Subcutaneous adipose tissue (tissue), 4 donors: ENCODE data around the gene MUCL3. TPM values are rescaled to one million over a fixed set of nuclear protein-coding genes. Genes with fewer than 3 reads are reported as not detected.

Experiments used
- total RNA-seq, 4 donors: library from RNA; depleted of rRNA; stranded (reverse); fragments of >200 nt; gene quantifications; one replicate each; pipeline ENCODE4 v1.1.0, GENCODE V29; 2016
- TF ChIP-seq, protein P1 (sequence below): fragments of 450-650 bp; IDR thresholded peaks from one replicate; pipeline ENCODE4 v1.5.1; 2016; ENCODE audit warnings: low read depth, mild to moderate bottlenecking, control low read depth, antibody characterized with exemption, moderate library complexity

The MUCL3 gene
- total RNA-seq, 4 donors from 2014 or later: not detected

DNA sequence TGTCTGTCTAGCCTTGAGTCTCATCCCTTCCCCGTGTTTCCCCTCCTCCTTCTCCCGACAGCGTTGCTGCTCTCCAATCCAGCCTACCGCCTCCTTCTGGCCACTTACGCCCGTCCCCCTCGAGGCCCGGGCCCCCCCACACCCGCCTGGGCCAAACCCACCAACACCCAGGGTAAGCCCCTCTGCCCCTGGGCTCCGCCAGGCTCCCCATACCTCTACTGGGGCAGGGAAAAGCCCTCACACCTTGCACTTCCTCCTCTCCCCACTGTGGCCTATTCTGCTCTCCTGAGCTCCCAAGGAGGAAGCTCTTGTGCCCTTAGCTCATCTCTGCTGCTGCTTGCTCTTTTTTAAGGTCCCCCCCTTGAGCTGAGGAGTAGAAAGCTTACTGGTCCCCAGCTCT is 45.4 kb upstream of the MUCL3 start:
- TF ChIP-seq, protein P1, sequence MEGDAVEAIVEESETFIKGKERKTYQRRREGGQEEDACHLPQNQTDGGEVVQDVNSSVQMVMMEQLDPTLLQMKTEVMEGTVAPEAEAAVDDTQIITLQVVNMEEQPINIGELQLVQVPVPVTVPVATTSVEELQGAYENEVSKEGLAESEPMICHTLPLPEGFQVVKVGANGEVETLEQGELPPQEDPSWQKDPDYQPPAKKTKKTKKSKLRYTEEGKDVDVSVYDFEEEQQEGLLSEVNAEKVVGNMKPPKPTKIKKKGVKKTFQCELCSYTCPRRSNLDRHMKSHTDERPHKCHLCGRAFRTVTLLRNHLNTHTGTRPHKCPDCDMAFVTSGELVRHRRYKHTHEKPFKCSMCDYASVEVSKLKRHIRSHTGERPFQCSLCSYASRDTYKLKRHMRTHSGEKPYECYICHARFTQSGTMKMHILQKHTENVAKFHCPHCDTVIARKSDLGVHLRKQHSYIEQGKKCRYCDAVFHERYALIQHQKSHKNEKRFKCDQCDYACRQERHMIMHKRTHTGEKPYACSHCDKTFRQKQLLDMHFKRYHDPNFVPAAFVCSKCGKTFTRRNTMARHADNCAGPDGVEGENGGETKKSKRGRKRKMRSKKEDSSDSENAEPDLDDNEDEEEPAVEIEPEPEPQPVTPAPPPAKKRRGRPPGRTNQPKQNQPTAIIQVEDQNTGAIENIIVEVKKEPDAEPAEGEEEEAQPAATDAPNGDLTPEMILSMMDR: no peak

DNA sequence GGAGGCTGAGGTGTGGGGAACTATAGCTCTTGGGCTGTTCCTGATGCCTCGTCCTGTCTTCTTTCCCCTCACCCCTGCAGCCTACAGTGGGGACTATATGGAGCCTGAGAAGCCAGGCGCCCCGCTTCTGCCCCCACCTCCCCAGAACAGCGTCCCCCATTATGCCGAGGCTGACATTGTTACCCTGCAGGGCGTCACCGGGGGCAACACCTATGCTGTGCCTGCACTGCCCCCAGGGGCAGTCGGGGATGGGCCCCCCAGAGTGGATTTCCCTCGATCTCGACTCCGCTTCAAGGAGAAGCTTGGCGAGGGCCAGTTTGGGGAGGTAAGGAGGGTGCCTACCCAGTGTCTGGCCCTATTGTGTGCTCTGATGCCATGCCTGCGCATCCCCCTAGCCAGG is 44.2 kb upstream of the MUCL3 start:
- TF ChIP-seq, protein P1: no peak

DNA sequence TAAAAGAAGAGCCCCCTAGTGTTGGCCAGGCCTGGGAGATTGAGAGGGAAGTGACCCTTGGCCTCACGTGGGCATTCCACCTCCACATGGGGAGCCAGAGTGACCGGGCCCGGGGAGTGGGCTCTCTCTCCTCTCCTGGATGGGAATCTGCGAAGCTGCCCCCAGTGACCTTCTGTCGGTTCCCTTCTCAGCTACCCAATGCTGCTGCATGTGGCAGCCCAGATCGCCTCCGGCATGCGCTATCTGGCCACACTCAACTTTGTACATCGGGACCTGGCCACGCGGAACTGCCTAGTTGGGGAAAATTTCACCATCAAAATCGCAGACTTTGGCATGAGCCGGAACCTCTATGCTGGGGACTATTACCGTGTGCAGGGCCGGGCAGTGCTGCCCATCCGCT is 42.9 kb upstream of the MUCL3 start:
- TF ChIP-seq, protein P1: no peak

DNA sequence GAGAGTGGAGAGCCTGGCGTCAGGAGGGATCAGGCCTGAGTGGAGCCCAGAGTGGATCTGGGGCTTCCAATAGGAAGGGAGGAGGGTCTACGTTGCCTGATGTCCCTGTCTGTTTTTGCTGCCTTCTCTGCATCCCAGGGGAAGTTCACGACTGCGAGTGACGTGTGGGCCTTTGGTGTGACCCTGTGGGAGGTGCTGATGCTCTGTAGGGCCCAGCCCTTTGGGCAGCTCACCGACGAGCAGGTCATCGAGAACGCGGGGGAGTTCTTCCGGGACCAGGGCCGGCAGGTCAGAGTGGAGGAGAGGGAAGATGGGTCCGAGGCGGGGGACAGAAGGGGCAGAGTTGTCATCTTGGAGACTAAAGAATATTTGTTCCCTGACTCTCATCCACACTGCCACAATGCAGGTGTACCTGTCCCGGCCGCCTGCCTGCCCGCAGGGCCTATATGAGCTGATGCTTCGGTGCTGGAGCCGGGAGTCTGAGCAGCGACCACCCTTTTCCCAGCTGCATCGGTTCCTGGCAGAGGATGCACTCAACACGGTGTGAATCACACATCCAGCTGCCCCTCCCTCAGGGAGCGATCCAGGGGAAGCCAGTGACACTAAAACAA is 41.9 kb upstream of the MUCL3 start:
- TF ChIP-seq, protein P1: no peak

DNA sequence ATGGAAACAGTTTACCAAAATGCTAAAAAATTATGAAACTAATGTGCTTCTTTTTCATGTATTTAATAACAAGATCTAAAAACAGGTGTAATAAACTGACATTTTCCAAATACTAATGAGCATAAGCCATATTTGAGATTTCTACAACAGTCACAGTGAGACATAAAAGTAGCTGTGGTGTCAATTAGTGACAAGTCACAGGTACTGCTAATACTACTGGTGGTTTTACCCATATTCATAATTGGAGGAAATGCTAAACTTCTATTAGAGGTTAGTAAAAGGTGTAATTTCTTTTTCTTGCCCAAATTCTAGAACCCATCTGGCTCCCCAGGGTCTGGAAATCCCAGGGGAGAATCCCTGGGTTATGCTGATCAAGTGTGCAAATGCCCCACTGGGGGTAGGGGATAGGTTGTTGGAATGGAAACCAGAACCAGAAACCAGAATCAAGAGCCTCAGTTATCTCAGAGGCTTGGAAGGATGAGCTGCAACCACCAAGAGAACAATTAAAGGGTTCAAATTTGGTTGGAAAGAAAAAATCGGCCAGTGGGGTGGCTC is 39.8 kb upstream of the MUCL3 start:
- TF ChIP-seq, protein P1: no peak

DNA sequence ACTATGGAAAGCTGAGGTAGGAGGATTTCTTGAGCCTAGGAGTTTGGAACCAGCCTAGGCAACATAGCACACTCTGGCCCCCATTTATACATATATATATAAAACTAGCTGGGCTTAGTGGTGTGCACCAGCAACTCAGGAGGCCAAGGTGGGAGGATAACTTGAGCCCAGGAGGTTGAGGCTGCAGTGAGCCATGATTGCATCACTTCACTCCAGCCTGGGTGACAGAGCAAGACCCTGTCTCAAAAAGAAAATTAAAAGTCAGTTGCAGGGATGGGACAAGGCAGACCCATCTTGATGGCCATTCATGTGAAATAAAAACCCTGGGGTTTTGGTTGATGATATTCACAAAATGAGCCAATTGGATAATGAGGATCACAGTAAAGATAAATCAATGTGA is 39.3 kb upstream of the MUCL3 start:
- TF ChIP-seq, protein P1: no peak

DNA sequence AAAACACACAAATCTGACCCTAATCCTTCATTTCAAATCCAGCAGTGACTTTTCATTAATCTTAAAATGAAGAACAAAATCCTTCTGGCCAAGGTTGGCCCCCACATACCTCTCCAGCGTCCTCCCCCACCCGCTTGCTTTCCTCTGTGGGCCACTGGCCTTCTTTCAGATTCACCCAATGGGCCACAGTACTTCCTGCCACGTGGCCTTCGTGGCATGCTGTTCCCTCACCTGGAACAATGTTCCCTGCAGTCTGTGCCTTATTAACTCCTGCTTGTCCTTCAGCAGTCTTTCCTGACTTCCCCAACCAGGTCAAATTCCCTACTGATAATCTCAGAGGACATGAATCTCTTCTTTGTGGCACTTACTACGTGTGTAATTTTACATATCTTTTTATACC is 38.1 kb upstream of the MUCL3 start:
- TF ChIP-seq, protein P1: no peak
